Subcutaneous abdominal adipose tissue (tissue), 5 donors: ENCODE data around the gene CCDC3.
A peak's percentile ranks its signal among the peaks of the same experiment; 100 is the strongest.
"Not testable (repeated sequence)": the region's sequence is repeated elsewhere in the genome, so short reads cannot be mapped to it uniquely, and the experiment has no call there.

Experiments used
- H3K27ac ChIP-seq: one replicate; pipeline ENCODE4 v1.7.0; 2013; ENCODE audit warnings: low read depth, mild to moderate bottlenecking, inconsistent platforms, low read length, moderate library complexity
- H3K27me3 ChIP-seq, 5 donors: one replicate each; pipeline ENCODE4 v1.7.0; 2013; ENCODE audit warnings: low read length in 5 of 5, inconsistent platforms in 1 of 5; ENCODE audit not compliant: control insufficient read depth in 5 of 5, insufficient read depth in 4 of 5
- H3K36me3 ChIP-seq, 5 donors: one replicate each; pipeline ENCODE4 v1.7.0; 2013; ENCODE audit warnings: low read length in 5 of 5; ENCODE audit not compliant: control insufficient read depth in 5 of 5, insufficient read depth in 5 of 5
- H3K4me1 ChIP-seq, 5 donors: one replicate each; pipeline ENCODE4 v1.7.0; 2013; ENCODE audit warnings: low read length in 5 of 5, mild to moderate bottlenecking in 3 of 5, moderate library complexity in 1 of 5; ENCODE audit not compliant: control insufficient read depth in 5 of 5, insufficient read depth in 5 of 5
- H3K4me3 ChIP-seq, 5 donors: one replicate each; pipeline ENCODE4 v1.7.0; 2013; ENCODE audit warnings: low read length in 5 of 5, low read depth in 1 of 5
- H3K9ac ChIP-seq, 5 donors: one replicate each; pipeline ENCODE4 v1.7.0; 2013; ENCODE audit warnings: low read length in 5 of 5, mild to moderate bottlenecking in 4 of 5, moderate library complexity in 3 of 5
- H3K9me3 ChIP-seq, 5 donors: one replicate each; pipeline ENCODE4 v1.7.0; 2013; ENCODE audit warnings: low read length in 5 of 5; ENCODE audit not compliant: control insufficient read depth in 5 of 5
- donor health status: healthy.
- donor health status: healthy.
- donor health status: healthy.
- donor health status: healthy.
- donor health status: healthy.

Gene CCDC3

DNA sequence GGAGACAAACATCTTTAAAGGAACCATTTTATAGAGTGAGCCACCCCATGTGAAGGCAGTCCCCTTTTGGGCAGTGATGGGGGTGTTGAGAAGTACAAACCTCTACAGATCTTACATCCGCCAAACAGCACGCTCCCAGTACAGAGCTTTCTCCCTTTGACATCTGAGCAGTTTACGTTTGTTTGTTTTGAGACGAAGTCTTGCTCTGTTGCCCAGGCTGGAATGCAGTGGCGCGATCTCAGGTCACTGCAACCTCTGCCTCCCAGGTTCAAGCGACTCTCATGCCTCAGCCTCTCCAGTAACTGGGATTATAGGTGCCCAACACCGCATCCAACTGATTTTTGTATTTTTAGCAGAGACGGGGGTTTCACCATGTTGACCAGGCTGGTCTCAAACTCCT lies 128.9 kb downstream of the CCDC3 start:
- Histone ChIP-seq H3K27me3 (no peaks in the 10 kb centered on the region), H3K4me1 (peaks cover 0 to 23% (median 9%) of the 10 kb centered on the region in 5 donors), H3K9me3 (no peaks in the 10 kb centered on the region), H3K9ac (no peak overlapping the region), H3K36me3 (no peaks in the 10 kb centered on the region), H3K27ac (no peak overlapping the region), H3K4me3 (no peak overlapping the region)

DNA sequence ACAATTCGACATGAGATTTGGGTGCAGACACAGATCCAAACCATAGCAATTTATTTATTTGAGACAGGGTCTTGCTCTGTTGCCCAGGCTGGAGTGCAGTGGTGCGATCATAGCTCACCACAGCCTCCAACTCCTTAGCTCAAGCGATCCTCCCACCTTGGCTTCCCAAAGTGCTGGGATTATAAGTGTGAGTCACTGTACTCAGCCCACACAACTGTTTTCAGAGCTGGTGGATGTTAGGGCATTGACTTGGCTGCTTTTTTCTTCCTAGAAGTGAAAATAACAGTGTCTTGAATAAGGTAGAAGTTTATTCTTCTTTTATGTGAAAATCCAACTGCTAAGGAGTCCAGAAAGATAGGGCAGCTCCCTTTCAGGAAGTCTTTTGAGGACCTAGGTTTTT lies 132.1 kb downstream of the CCDC3 start:
- Histone ChIP-seq H3K4me1 (peaks cover 0 to 6% (median 0%) of the 10 kb centered on the region in 5 donors), H3K27ac (no peak overlapping the region), H3K27me3 (no peaks in the 10 kb centered on the region), H3K9ac (no peak overlapping the region), H3K9me3 (no peaks in the 10 kb centered on the region), H3K4me3 (no peak overlapping the region), H3K36me3 (no peaks in the 10 kb centered on the region)

- Histone ChIP-seq H3K9ac (no peak overlapping the region), H3K36me3 (no peaks in the 10 kb centered on the region), H3K9me3 (no peaks in the 10 kb centered on the region), H3K4me3 (no peak overlapping the region), H3K27me3 (no peaks in the 10 kb centered on the region), H3K27ac (no peak overlapping the region), H3K4me1 (peaks cover 0 to 4% (median 0%) of the 10 kb centered on the region in 5 donors)
Observed at GRCh38 chr10:12868229-12868628, 133.3 kb downstream of the CCDC3 start.

DNA sequence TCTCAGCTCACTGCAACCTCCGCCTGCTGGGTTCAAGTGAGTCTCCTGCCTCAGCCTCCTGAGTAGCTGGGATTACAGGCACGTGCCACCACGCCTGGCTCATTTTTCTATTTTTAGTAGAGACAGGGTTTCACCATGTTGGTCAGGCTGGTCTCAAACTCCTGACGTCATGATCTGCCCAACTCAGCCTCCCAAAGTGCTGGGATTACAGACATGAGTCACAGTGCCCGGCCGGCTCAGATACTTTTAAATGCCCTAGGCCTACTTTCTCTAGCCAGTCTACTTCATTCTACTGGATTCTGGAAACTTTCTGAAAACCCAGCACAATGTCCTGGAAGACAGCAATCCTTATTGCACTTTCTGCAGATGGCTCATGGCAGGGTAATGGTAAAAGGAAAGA lies 136.0 kb downstream of the CCDC3 start:
- not testable (repeated sequence) for H3K9me3 ChIP-seq

GRCh38 chr10:12862459-12862858 lies 139.1 kb downstream of the CCDC3 start:
- Histone ChIP-seq H3K36me3 (no peaks in the 10 kb centered on the region), H3K9ac (no peak overlapping the region), H3K4me1 (no peaks in the 10 kb centered on the region), H3K4me3 (no peak overlapping the region), H3K27ac (no peak overlapping the region), H3K27me3 (no peaks in the 10 kb centered on the region), H3K9me3 (peaks cover 0 to 3% (median 0%) of the 10 kb centered on the region in 5 donors)

More for the DNA sequence above, 136.0 kb downstream of the CCDC3 start:
- H3K36me3 ChIP-seq, H3K9ac ChIP-seq, H3K4me3 ChIP-seq, H3K27ac ChIP-seq, H3K27me3 ChIP-seq, H3K4me1 ChIP-seq: not testable (repeated sequence)

DNA sequence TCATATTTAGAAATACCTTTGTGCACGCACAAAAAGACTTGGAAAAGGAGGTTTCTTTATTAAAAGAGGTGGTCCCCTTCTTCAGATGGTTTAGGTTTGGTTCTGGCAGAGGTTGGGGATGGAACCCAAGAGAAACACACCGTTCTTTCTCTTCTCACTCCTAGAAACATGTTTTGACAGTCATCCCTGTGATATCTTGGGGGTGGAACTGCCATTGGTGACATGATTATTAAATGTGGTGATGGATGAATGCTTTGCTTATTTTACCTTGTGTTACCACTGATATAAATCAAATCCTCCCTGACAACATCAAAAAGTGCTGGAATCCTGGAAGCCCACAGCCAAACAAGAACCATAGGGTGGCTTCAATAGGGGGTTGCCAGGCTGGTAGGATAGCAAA lies 146.5 kb downstream of the CCDC3 start:
- Histone ChIP-seq H3K36me3 (no peaks in the 10 kb centered on the region), H3K4me1 (peaks cover 0 to under 1% (median 0%) of the 10 kb centered on the region in 5 donors)

DNA sequence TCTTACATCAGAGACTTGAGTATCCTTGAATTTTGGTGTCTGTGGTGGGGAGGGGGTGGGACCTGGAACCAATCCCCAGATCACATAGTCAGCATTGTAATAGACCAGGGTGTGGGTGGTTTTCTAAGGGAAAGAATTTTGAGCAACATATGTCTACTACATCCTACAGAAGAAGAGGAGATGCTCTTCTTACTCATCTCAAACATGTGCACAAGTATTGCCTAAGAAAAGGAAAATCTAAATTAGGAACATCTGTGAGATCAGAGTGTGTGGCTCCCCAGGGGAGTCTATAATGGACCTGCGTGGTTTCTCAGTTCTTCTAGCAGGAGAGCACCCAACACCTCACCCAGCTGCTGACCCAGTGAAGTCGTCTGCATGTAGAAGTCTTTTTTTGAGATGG lies 148.8 kb downstream of the CCDC3 start:
- H3K4me1 ChIP-seq, result peaks cover 0 to 13% (median 7%) of the 10 kb centered on the region in 5 donors
- no peak overlapping the region for H3K27ac ChIP-seq
- H3K9ac ChIP-seq, result no peak overlapping the region
- H3K9me3 ChIP-seq, result peaks cover 0 to 3% (median 0%) of the 10 kb centered on the region in 5 donors
- peaks cover 0 to 9% (median 3%) of the 10 kb centered on the region in 5 donors for H3K27me3 ChIP-seq
- H3K4me3 ChIP-seq, result no peak overlapping the region
- H3K36me3 ChIP-seq, result no peaks in the 10 kb centered on the region

More for the DNA sequence above, 146.5 kb downstream of the CCDC3 start:
- Histone ChIP-seq H3K9me3 (peaks cover 0 to 3% (median 0%) of the 10 kb centered on the region in 5 donors), H3K27me3 (no peaks in the 10 kb centered on the region), H3K9ac (no peak overlapping the region), H3K4me3 (no peak overlapping the region), H3K27ac (no peak overlapping the region)

GRCh38 chr10:12849319-12850181 lies 152.0 kb downstream of the CCDC3 start:
- Histone ChIP-seq H3K9me3 (peaks cover 0 to 3% (median 0%) of the 10 kb centered on the region in 5 donors), H3K27ac (no peak overlapping the region), H3K9ac (peak overlapping the region in 1 of 5 donors; percentile 28), H3K36me3 (no peaks in the 10 kb centered on the region), H3K4me1 (peaks cover 3 to 22% (median 19%) of the 10 kb centered on the region in 5 donors), H3K27me3 (peaks cover 0 to 9% (median 4%) of the 10 kb centered on the region in 5 donors), H3K4me3 (no peak overlapping the region)

- Histone ChIP-seq H3K27ac (no peak overlapping the region), H3K9me3 (peaks cover 0 to 3% (median 0%) of the 10 kb centered on the region in 5 donors), H3K27me3 (peaks cover 0 to 9% (median 4%) of the 10 kb centered on the region in 5 donors), H3K36me3 (no peaks in the 10 kb centered on the region), H3K4me3 (no peak overlapping the region), H3K4me1 (peaks cover 3 to 26% (median 22%) of the 10 kb centered on the region in 5 donors), H3K9ac (no peak overlapping the region)
Observed at GRCh38 chr10:12848439-12849173, 152.9 kb downstream of the CCDC3 start.
